GM12891 (cell line): ENCODE results near the gene RPS10.

Source experiments
- PAX5 ChIP-seq: IDR thresholded peaks from 2 replicates; pipeline ENCODE4 v1.6.1; 2011; ENCODE audit warnings: low read length, moderate library complexity, mild to moderate bottlenecking; ENCODE audit not compliant: insufficient read depth, severe bottlenecking
- POLR2A ChIP-seq: IDR thresholded peaks from 2 replicates; pipeline ENCODE4 v1.6.1; 2011; ENCODE audit warnings: low read depth, low read length, control low read depth
- POLR2AphosphoS5 ChIP-seq: IDR thresholded peaks from 2 replicates; pipeline ENCODE4 v1.6.1; 2011; ENCODE audit warnings: low read depth, low read length, control low read depth
- POU2F2 ChIP-seq: IDR thresholded peaks from 2 replicates; pipeline ENCODE4 v1.6.1; 2011; ENCODE audit warnings: low read depth, mild to moderate bottlenecking, control low read depth, low read length, moderate library complexity
- SPI1 ChIP-seq: IDR thresholded peaks from 2 replicates; pipeline ENCODE4 v1.6.1; 2011; ENCODE audit warnings: low read depth, low read length, control low read depth
- TAF1 ChIP-seq: IDR thresholded peaks from 2 replicates; pipeline ENCODE4 v1.6.1; 2011; ENCODE audit warnings: low read depth, low read length, control low read depth

- TF ChIP-seq POLR2AphosphoS5 (no peak), TAF1 (no peak), SPI1 (no peak), POLR2A (no peak), PAX5 (no peak), POU2F2 (no peak)
These were observed 22.0 kb upstream of the RPS10 start for GRCh38 chr6:34447910-34448309.
